ENCODE results near the gene SMG9. TPM values are rescaled to one million over a fixed set of nuclear protein-coding genes. Genes with fewer than 3 reads are reported as not detected.

Gene SMG9
- total RNA-seq, 1 experiment from 2014 or later = 40.8 TPM

Other genes starting within 250 kb of the SMG9 start
- 76.7 and 101 TPM in 2 replicates for gene ETHE1, start 227.8 kb downstream of the SMG9 start, total RNA-seq (2014; rRNA removed; shearing (Covaris generic); ENCODE audit: low replicate concordance)
- not detected in 2 replicates for gene ZNF575, start 221.8 kb downstream of the SMG9 start, total RNA-seq (2014; rRNA removed; shearing (Covaris generic); ENCODE audit: low replicate concordance)
- 49.7 and 59.3 TPM in 2 replicates for gene XRCC1, start 179.4 kb downstream of the SMG9 start, total RNA-seq (2014; rRNA removed; shearing (Covaris generic); ENCODE audit: low replicate concordance)
- gene PINLYP, start 179.2 kb downstream of the SMG9 start, total RNA-seq (2014; rRNA removed; shearing (Covaris generic); ENCODE audit: low replicate concordance) = 2.3 TPM in 1 of 2 replicates, not detected in the other
- gene IRGQ, start 158.8 kb downstream of the SMG9 start, total RNA-seq (2014; rRNA removed; shearing (Covaris generic); ENCODE audit: low replicate concordance) = 13.3 and 16.9 TPM in 2 replicates
- gene ZNF576, start 158.4 kb downstream of the SMG9 start, total RNA-seq (2014; rRNA removed; shearing (Covaris generic); ENCODE audit: low replicate concordance) = 15.9 and 26.1 TPM in 2 replicates
- gene SRRM5, start 142.9 kb downstream of the SMG9 start, total RNA-seq (2014; rRNA removed; shearing (Covaris generic); ENCODE audit: low replicate concordance) = not detected in 2 replicates
- gene ZNF428, start 135.3 kb downstream of the SMG9 start, total RNA-seq (2014; rRNA removed; shearing (Covaris generic); ENCODE audit: low replicate concordance) = 45.8 and 101 TPM in 2 replicates
- 0.22 and 3.0 TPM in 2 replicates for gene CADM4, start 115.1 kb downstream of the SMG9 start, total RNA-seq (2014; rRNA removed; shearing (Covaris generic); ENCODE audit: low replicate concordance)
- gene PLAUR, start 84.8 kb downstream of the SMG9 start, total RNA-seq (2014; rRNA removed; shearing (Covaris generic); ENCODE audit: low replicate concordance) = 14.7 and 43.2 TPM in 2 replicates
- gene IRGC, start 38.9 kb downstream of the SMG9 start, total RNA-seq (2014; rRNA removed; shearing (Covaris generic); ENCODE audit: low replicate concordance) = not detected in 2 replicates
- 5.0 and 6.1 TPM in 2 replicates for gene KCNN4, start 26.0 kb upstream of the SMG9 start, total RNA-seq (2014; rRNA removed; shearing (Covaris generic); ENCODE audit: low replicate concordance)
- not detected in 2 replicates for gene LYPD5, start 47.5 kb upstream of the SMG9 start, total RNA-seq (2014; rRNA removed; shearing (Covaris generic); ENCODE audit: low replicate concordance)
- 5.4 and 9.0 TPM in 2 replicates for gene ZNF283, start 72.4 kb upstream of the SMG9 start, total RNA-seq (2014; rRNA removed; shearing (Covaris generic); ENCODE audit: low replicate concordance)
- 0.76 and 1.9 TPM in 2 replicates for gene ZNF404, start 129.0 kb upstream of the SMG9 start, total RNA-seq (2014; rRNA removed; shearing (Covaris generic); ENCODE audit: low replicate concordance)
- 6.8 and 8.6 TPM in 2 replicates for gene ZNF45, start 180.3 kb upstream of the SMG9 start, total RNA-seq (2014; rRNA removed; shearing (Covaris generic); ENCODE audit: low replicate concordance)
- 1.4 and 1.6 TPM in 2 replicates for gene ZNF221, start 196.3 kb upstream of the SMG9 start, total RNA-seq (2014; rRNA removed; shearing (Covaris generic); ENCODE audit: low replicate concordance)
- gene ZNF155, start 229.2 kb upstream of the SMG9 start, total RNA-seq (2014; rRNA removed; shearing (Covaris generic); ENCODE audit: low replicate concordance) = 2.3 and 4.5 TPM in 2 replicates
- 1.2 and 3.9 TPM in 2 replicates for gene ZNF230, start 248.0 kb upstream of the SMG9 start, total RNA-seq (2014; rRNA removed; shearing (Covaris generic); ENCODE audit: low replicate concordance)

Measured in MG63 (cell line).